ENCODE results near the gene RFPL3. TPM values are rescaled to one million over a fixed set of nuclear protein-coding genes. Genes with fewer than 3 reads are reported as not detected.
"Not testable (repeated sequence)": the region's sequence is repeated elsewhere in the genome, so short reads cannot be mapped to it uniquely, and the experiment has no call there.

The RFPL3 gene
- total RNA-seq, 1 donor from 2014 or later = not detected

GRCh38 chr22:32343941-32344340, 13.7 kb upstream of the RFPL3 start:
- ATAC-seq = no peak

GRCh38 chr22:32348031-32348611, 9.5 kb upstream of the RFPL3 start:
- ATAC-seq (no peak), DNase-seq (no peak)
- intact Hi-C loops (cut with micrococcal nuclease) = no loop called here

More at GRCh38 chr22:32343941-32344340, 13.7 kb upstream of the RFPL3 start:
- no peak for DNase-seq
- intact Hi-C loops (cut with micrococcal nuclease) = no loop called here

GRCh38 chr22:32351875-32352274, 5.8 kb upstream of the RFPL3 start:
- intact Hi-C loops (cut with micrococcal nuclease); DNase-seq; ATAC-seq: not testable (repeated sequence)

GRCh38 chr22:32352681-32353080, 5.0 kb upstream of the RFPL3 start:
- no peak for DNase-seq
- intact Hi-C loops (cut with micrococcal nuclease) = no loop called here
- ATAC-seq = no peak

GRCh38 chr22:32353292-32353691, 4.4 kb upstream of the RFPL3 start:
- DNase-seq (no peak), ATAC-seq (no peak)
- intact Hi-C loops (cut with micrococcal nuclease) = no loop called here

- DNase-seq = no peak
- no peak for ATAC-seq
- intact Hi-C loops (cut with micrococcal nuclease) = no loop called here
These were observed 3.8 kb upstream of the RFPL3 start for GRCh38 chr22:32353840-32354239.

- ATAC-seq (no peak), DNase-seq (no peak)
- intact Hi-C loops (cut with micrococcal nuclease) = no loop called here
These were observed 3.0 kb upstream of the RFPL3 start for GRCh38 chr22:32354360-32355351.

- intact Hi-C loops (cut with micrococcal nuclease) = no loop called here
- DNase-seq (no peak), ATAC-seq (no peak)
These were observed 1.9 kb upstream of the RFPL3 start for GRCh38 chr22:32355760-32356159.

- ATAC-seq; intact Hi-C loops (cut with micrococcal nuclease); DNase-seq: not testable (repeated sequence)
These were observed 2.4 kb downstream of the RFPL3 start for GRCh38 chr22:32360096-32360495.

- DNase-seq (no peak), ATAC-seq (no peak)
- intact Hi-C loops (cut with micrococcal nuclease) = no loop called here
These were observed 3.6 kb downstream of the RFPL3 start for GRCh38 chr22:32361257-32361656.

GRCh38 chr22:32364210-32364609, 6.5 kb downstream of the RFPL3 start:
- ATAC-seq = no peak
- DNase-seq = no peak
- intact Hi-C loops (cut with micrococcal nuclease) = no loop called here

GRCh38 chr22:32375678-32376450, 18.2 kb downstream of the RFPL3 start:
- DNase-seq (no peak), ATAC-seq (no peak)
- intact Hi-C loops (cut with micrococcal nuclease) = no loop called here

- no peak for DNase-seq
- no peak for ATAC-seq
- intact Hi-C loops (cut with micrococcal nuclease) = no loop called here
These were observed 19.0 kb downstream of the RFPL3 start for GRCh38 chr22:32376681-32377080.

GRCh38 chr22:32378707-32379272, 21.1 kb downstream of the RFPL3 start:
- intact Hi-C loops (cut with micrococcal nuclease) = no loop called here
- ATAC-seq = peak; percentile 19
- DNase-seq = no peak

- DNase-seq (no peak), ATAC-seq (no peak)
- intact Hi-C loops (cut with micrococcal nuclease) = no loop called here
These were observed 23.3 kb downstream of the RFPL3 start for GRCh38 chr22:32380991-32381390.

GRCh38 chr22:32385681-32386080, 28.0 kb downstream of the RFPL3 start:
- intact Hi-C loops (cut with micrococcal nuclease) = no loop called here
- no peak for ATAC-seq
- DNase-seq = no peak

GRCh38 chr22:32389685-32390084, 32.0 kb downstream of the RFPL3 start:
- no peak for DNase-seq
- no peak for ATAC-seq
- intact Hi-C loops (cut with micrococcal nuclease) = no loop called here

GRCh38 chr22:32395107-32395506, 37.4 kb downstream of the RFPL3 start:
- ATAC-seq (no peak), DNase-seq (no peak)
- intact Hi-C loops (cut with micrococcal nuclease) = no loop called here

GRCh38 chr22:32396255-32396654, 38.6 kb downstream of the RFPL3 start:
- intact Hi-C loops (cut with micrococcal nuclease) = no loop called here
- DNase-seq = no peak
- no peak for ATAC-seq

All from left ventricle myocardium superior (tissue), 1 donor.